T-cell (primary cell): ENCODE measurements around the gene PCGF1. TPM values are rescaled to one million over a fixed set of nuclear protein-coding genes. Genes with fewer than 3 reads are reported as not detected.
"Not testable (repeated sequence)": the region's sequence is repeated elsewhere in the genome, so short reads cannot be mapped to it uniquely, and the experiment has no call there.

Source experiments
- ATAC-seq, 4 experiments: fragments of 200-7000 bp in 3 of 4; fragments of 150-1000 bp in 1 of 4; cut with Tn5 transposase; replicated peaks in 1 of 4; 1 replicate in 3 of 4; 2 replicates in 1 of 4; pipeline ENCODE4 v1.10.0; 2021; ENCODE audit warnings: moderate library complexity in 3 of 4, mild to moderate bottlenecking in 2 of 4, moderate number of reproducible peaks in 1 of 4
- CTCF ChIA-PET, 2 donors: fragments of 300-600 bp; sonication (Branson Sonifier 250); formaldehyde crosslinking; loops; one replicate each; lab custom pipeline; 2022; ENCODE audit warnings: antibody characterized with exemption in 2 of 2; lab: Charles Lee
- POLR2A ChIA-PET, 2 donors: fragments of 300-600 bp; sonication (Branson Sonifier 250); formaldehyde crosslinking; loops; one replicate each; lab custom pipeline; 2022; ENCODE audit warnings: antibody characterized with exemption in 2 of 2; lab: Charles Lee
- DNase-seq, 35 experiments: peaks; one replicate each; pipeline versions ENCODE4 v3.0.0 to v3.0.0-alpha.2; 2013 to 2023
- H3K27ac ChIP-seq: one replicate; pipeline ENCODE4 v1.5.1; 2013; ENCODE audit warnings: low read length
- H3K27me3 ChIP-seq, 2 experiments: replicated peaks in 1 of 2; 1 replicate in 1 of 2; 2 replicates in 1 of 2; pipeline versions ENCODE4 v1.6.1 to v1.7.0; 2013; ENCODE audit warnings: low read length in 1 of 2, mixed read lengths in 1 of 2; ENCODE audit not compliant: control insufficient read depth in 2 of 2, insufficient read depth in 2 of 2; ENCODE audit errors: extremely low read depth in 1 of 2
- H3K36me3 ChIP-seq, 2 donors: 1 replicate in 1 of 2; 2 replicates in 1 of 2; pipeline versions ENCODE4 v1.6.1 to v1.7.0; 2013; ENCODE audit warnings: low read length in 1 of 2; ENCODE audit not compliant: control insufficient read depth in 2 of 2, insufficient read depth in 1 of 2; ENCODE audit errors: extremely low read depth in 1 of 2
- H3K4me1 ChIP-seq, 2 experiments: 1 replicate in 1 of 2; 2 replicates in 1 of 2; pipeline versions ENCODE4 v1.6.1 to v1.7.0; 2013; ENCODE audit warnings: low read length in 2 of 2, mixed read lengths in 1 of 2; ENCODE audit not compliant: insufficient read depth in 2 of 2, control insufficient read depth in 1 of 2; ENCODE audit errors: extremely low read depth in 1 of 2
- H3K4me3 ChIP-seq, 2 donors: 1 replicate in 1 of 2; 2 replicates in 1 of 2; pipeline versions ENCODE4 v1.5.1 to v1.7.0; 2013; ENCODE audit warnings: mild to moderate bottlenecking in 2 of 2, low read length in 1 of 2, moderate library complexity in 1 of 2; ENCODE audit not compliant: control insufficient read depth in 1 of 2; ENCODE audit errors: extremely low read depth in 1 of 2
- H3K9me3 ChIP-seq: 2 replicates; pipeline ENCODE4 v1.7.0; 2013
- H3K27ac Mint-ChIP-seq, 2 donors: one replicate each; pipeline ENCODE4 v1.8.0; 2020 to 2021; ENCODE audit warnings: mild to moderate bottlenecking in 2 of 2, mixed read lengths in 2 of 2
- H3K27me3 Mint-ChIP-seq, 2 donors: one replicate each; pipeline ENCODE4 v1.8.0; 2021 to 2022; ENCODE audit warnings: mixed read lengths in 2 of 2
- H3K36me3 Mint-ChIP-seq: one replicate; pipeline ENCODE4 v1.8.0; 2021; ENCODE audit warnings: mixed read lengths
- H3K4me1 Mint-ChIP-seq, 3 donors: one replicate each; pipeline ENCODE4 v1.8.0; 2020 to 2022; ENCODE audit warnings: mixed read lengths in 3 of 3, mild to moderate bottlenecking in 1 of 3
- H3K4me3 Mint-ChIP-seq, 3 donors: one replicate each; pipeline ENCODE4 v1.8.0; 2020 to 2022; ENCODE audit warnings: mild to moderate bottlenecking in 3 of 3, mixed read lengths in 3 of 3, moderate library complexity in 3 of 3
- H3K9me3 Mint-ChIP-seq, 3 donors: one replicate each; pipeline ENCODE4 v1.8.0; 2020 to 2022; ENCODE audit warnings: mixed read lengths in 3 of 3
- WGBS: methylation state at CpG from one replicate; pipeline ENCODE4 v1.1.5; 2013; ENCODE audit warnings: missing lambda C conversion rate; ENCODE audit not compliant: insufficient coverage; 5-methylcytosine and 5-hydroxymethylcytosine counted together
- total RNA-seq, 35 experiments: library from RNA in 6 of 35; stranded (reverse) in 6 of 35; fragments of 120-200 nt in 1 of 35; gene quantifications; one replicate each; pipeline versions ENCODE4 v1.2.1 to v1.2.4 and lab custom pipeline; 2013 to 2026

PCGF1 gene
- total RNA-seq, 5 donors from 2014 or later (not counting 1 experiment from before 2014, with no cell fraction given), result 17.6 to 34.3 (median 28.0) TPM

- Mint-ChIP-seq H3K9me3 (no peaks in the 10 kb centered on the region), H3K4me1 (peaks cover 1 to 4% (median 4%) of the 10 kb centered on the region in 3 donors), H3K36me3 (peaks cover 58% of the 10 kb centered on the region), H3K4me3 (no peak overlapping the region), H3K27ac (no peak overlapping the region), H3K27me3 (no peaks in the 10 kb centered on the region)
- ATAC-seq (no peak), DNase-seq (no peak)
- WGBS, result 80% methylated on average over 1 of the region's 9 CpGs
- Histone ChIP-seq H3K27ac (no peak overlapping the region), H3K9me3 (no peaks in the 10 kb centered on the region), H3K36me3 (peaks cover 26 to 73% of the 10 kb centered on the region in 2 donors), H3K4me1 (no peaks in the 10 kb centered on the region), H3K27me3 (no peaks in the 10 kb centered on the region), H3K4me3 (no peak overlapping the region)
- POLR2A ChIA-PET, result interaction anchor here in 1 of 2 donors (1.0 kb wide), 1 partner anchor 41 kb away, joined by 3 read pairs; no protein-coding TSS in a partner anchor
- CTCF ChIA-PET, result interaction anchor here in 1 of 2 donors (0.7 to 0.9 kb wide), 2 partner anchors 11 to 666 kb away, joined by 3 to 7 read pairs; no protein-coding TSS in a partner anchor
Observed at GRCh38 chr2:74489906-74490305, 17.6 kb downstream of the PCGF1 start.

GRCh38 chr2:74488643-74489481, 18.6 kb downstream of the PCGF1 start:
- Histone ChIP-seq H3K36me3 (peaks cover 26 to 71% of the 10 kb centered on the region in 2 donors), H3K4me1 (peaks cover 0 to 1% of the 10 kb centered on the region in 2 experiments), H3K4me3 (no peak overlapping the region), H3K9me3 (no peaks in the 10 kb centered on the region), H3K27ac (no peak overlapping the region), H3K27me3 (no peaks in the 10 kb centered on the region)
- H3K27me3 Mint-ChIP-seq, result no peaks in the 10 kb centered on the region
- no peak overlapping the region for H3K4me3 Mint-ChIP-seq
- no peak overlapping the region for H3K27ac Mint-ChIP-seq
- H3K36me3 Mint-ChIP-seq, result peaks cover 52% of the 10 kb centered on the region
- H3K4me1 Mint-ChIP-seq, result peaks cover 4 to 8% (median 4%) of the 10 kb centered on the region in 3 donors
- no peak for ATAC-seq
- CTCF ChIA-PET, result interaction anchor here in 1 of 2 donors (0.9 kb wide), 1 partner anchor 10 kb away, joined by 3 read pairs; no protein-coding TSS in a partner anchor
- no peaks in the 10 kb centered on the region for H3K9me3 Mint-ChIP-seq
- 100% methylated on average over 4 of the region's 9 CpGs for WGBS
- DNase-seq, result no peak
- POLR2A ChIA-PET, result interaction anchor here in 1 of 2 donors (1.0 kb wide), 1 partner anchor 42 kb away, joined by 3 read pairs; no protein-coding TSS in a partner anchor

GRCh38 chr2:74486141-74486540, 21.4 kb downstream of the PCGF1 start:
- H3K4me1 ChIP-seq, result peaks cover 8 to 20% of the 10 kb centered on the region in 2 experiments
- Mint-ChIP-seq H3K9me3 (no peaks in the 10 kb centered on the region), H3K27ac (no peak overlapping the region), H3K4me3 (no peak overlapping the region), H3K36me3 (peaks cover 37% of the 10 kb centered on the region), H3K27me3 (no peaks in the 10 kb centered on the region), H3K4me1 (peaks cover 19 to 27% (median 19%) of the 10 kb centered on the region in 3 donors)
- no peaks in the 10 kb centered on the region for H3K27me3 ChIP-seq
- DNase-seq (no peak), ATAC-seq (no peak)
- CTCF ChIA-PET, result no interaction called here
- no peak overlapping the region for H3K4me3 ChIP-seq
- peaks cover 8 to 43% of the 10 kb centered on the region in 2 donors for H3K36me3 ChIP-seq
- no peak overlapping the region for H3K27ac ChIP-seq
- WGBS, result no CpG with 5 or more reads among the region's 2 CpGs
- POLR2A ChIA-PET, result no interaction called here
- no peaks in the 10 kb centered on the region for H3K9me3 ChIP-seq

GRCh38 chr2:74483675-74484164, 23.8 kb downstream of the PCGF1 start:
- Mint-ChIP-seq H3K4me1 (peaks cover 25 to 44% (median 34%) of the 10 kb centered on the region in 3 donors), H3K4me3 (peak overlapping the region; percentile 91 to 100 (median 99)), H3K36me3 (peaks cover 27% of the 10 kb centered on the region), H3K27ac (peak overlapping the region; percentile 99 to 100)
- H3K4me1 ChIP-seq, result peaks cover 13 to 30% of the 10 kb centered on the region in 2 experiments
- CTCF ChIA-PET, result interaction anchor here (0.6 to 3.3 kb wide), 12 partner anchors 13 to 105 kb away, joined by 3 to 35 read pairs (median 6); partner anchors contain the start of genes DQX1 (in 1 of the 2), INO80B (in 1 of the 2), PCGF1 (in 1 of the 2) and WBP1 (in 1 of the 2)
- 89% methylated on average over 11 of the region's 19 CpGs for whole genome bisulfite sequencing
- peaks cover 0 to 32% of the 10 kb centered on the region in 2 donors for H3K36me3 ChIP-seq
- not testable (repeated sequence) for H3K27me3 ChIP-seq, DNase-seq, H3K9me3 ChIP-seq, H3K9me3 Mint-ChIP-seq, H3K27me3 Mint-ChIP-seq, ATAC-seq
- POLR2A ChIA-PET, result interaction anchor here (0.5 to 0.8 kb wide), 4 partner anchors 10 to 306 kb away, joined by 4 to 5 read pairs (median 4); no protein-coding TSS in a partner anchor
- H3K4me3 ChIP-seq, result peak overlapping the region in 1 of 2 donors; percentile 98
- H3K27ac ChIP-seq, result peak overlapping the region; percentile 67

GRCh38 chr2:74482801-74483674, 24.5 kb downstream of the PCGF1 start, which contains the start of the genes CCDC142 and TTC31:
TSS of gene CCDC142 (minus strand) at chr2:74482998. CDS start at chr2:74482837, 161 bp downstream.
TSS of gene TTC31 (plus strand) at chr2:74483081. CDS start at chr2:74483096, 15 bp downstream.
- Mint-ChIP-seq H3K27ac (peak within 1 kb of the TSS; percentile 99 to 100), H3K36me3 (peaks cover 27% of the 10 kb centered on the region), H3K4me3 (peak within 1 kb of the TSS; percentile 91 to 100 (median 99)), H3K27me3 (no peaks in the 10 kb centered on the region), H3K4me1 (peaks cover 25 to 44% (median 34%) of the 10 kb centered on the region in 3 donors), H3K9me3 (no peaks in the 10 kb centered on the region)
- CTCF ChIA-PET, result interaction anchor here (0.6 to 3.3 kb wide), 15 partner anchors 10 to 287 kb away, joined by 3 to 35 read pairs (median 5); partner anchors contain the start of genes DQX1 (in 1 of the 2), INO80B (in 1 of the 2), MRPL53 (in 1 of the 2) and WBP1 (in 1 of the 2)
- POLR2A ChIA-PET, result interaction anchor here (0.6 to 1.4 kb wide), 6 partner anchors 9 to 47 kb away, joined by 3 to 6 read pairs (median 4); partner anchors contain the start of genes AUP1 (in 1 of the 2), HTRA2 (in 1 of the 2), MRPL53 (in 1 of the 2) and WBP1 (in 1 of the 2)
- Histone ChIP-seq H3K4me1 (peaks cover 13 to 30% of the 10 kb centered on the region in 2 experiments), H3K9me3 (no peaks in the 10 kb centered on the region), H3K4me3 (peak within 1 kb of the TSS; percentile 95 to 98), H3K36me3 (peaks cover 0 to 31% of the 10 kb centered on the region in 2 donors), H3K27ac (peak within 1 kb of the TSS; percentile 67), H3K27me3 (no peaks in the 10 kb centered on the region)
- peak; percentile 90 to 94 (median 91) for ATAC-seq
- WGBS, result under 1% methylated on average over 45 of the region's 50 CpGs
- DNase-seq, result peak; percentile 87 to 95 (median 93)
